Measurements from ENCODE around the gene ASMTL. TPM values are rescaled to one million over a fixed set of nuclear protein-coding genes. Genes with fewer than 3 reads are reported as not detected.

Gene ASMTL
- total and polyA plus RNA-seq, 8 donors, result 11.2 to 25.9 (median 16.3) TPM

DNA sequence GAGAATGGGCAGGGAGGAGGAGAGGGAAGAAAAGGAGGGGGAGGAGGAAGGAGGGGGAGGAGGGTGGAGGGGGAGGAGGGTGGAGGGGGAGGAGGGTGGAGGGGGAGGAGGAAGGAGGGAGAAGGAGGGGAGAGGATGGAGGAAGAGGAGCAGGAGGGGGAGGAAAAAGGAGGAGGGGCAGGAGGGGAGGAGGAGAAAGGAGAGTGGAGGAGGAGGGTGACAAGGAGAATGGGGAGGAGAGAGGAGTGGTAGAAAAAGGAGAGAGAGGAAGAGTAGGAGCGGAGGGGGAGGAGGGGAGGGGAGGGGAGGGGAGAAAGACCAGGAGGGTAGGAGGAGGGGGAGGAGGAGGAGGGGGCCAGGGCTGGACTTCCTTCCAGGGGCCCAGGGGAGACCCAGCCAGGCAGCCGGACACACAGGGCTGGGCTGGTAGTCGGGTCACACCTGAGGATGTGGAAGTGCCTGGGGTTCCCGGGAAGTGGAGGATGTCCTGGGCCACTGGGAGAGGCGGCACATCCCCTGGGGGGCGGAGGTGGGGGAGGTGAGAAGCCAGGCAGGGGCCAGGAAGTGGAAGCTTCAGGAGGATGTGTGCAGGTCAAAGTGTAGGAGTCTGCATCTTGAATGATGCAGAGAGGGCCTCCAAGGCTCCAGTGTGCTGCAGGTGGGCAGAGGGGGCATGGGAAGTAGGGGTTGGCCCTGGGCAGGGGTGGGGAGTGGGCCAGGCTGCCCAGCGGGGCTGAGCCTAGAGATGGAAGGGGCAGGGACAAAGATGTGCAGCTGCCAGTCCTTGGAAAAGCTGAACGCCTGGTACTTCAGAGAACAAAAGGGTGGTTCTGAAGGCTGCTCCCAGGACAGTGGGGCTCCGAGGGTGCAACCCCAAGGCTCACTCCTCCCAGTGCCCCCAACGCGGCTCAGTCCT, 97.3 kb downstream of the ASMTL start:
- no peak overlapping the region for H3K27ac ChIP-seq

DNA sequence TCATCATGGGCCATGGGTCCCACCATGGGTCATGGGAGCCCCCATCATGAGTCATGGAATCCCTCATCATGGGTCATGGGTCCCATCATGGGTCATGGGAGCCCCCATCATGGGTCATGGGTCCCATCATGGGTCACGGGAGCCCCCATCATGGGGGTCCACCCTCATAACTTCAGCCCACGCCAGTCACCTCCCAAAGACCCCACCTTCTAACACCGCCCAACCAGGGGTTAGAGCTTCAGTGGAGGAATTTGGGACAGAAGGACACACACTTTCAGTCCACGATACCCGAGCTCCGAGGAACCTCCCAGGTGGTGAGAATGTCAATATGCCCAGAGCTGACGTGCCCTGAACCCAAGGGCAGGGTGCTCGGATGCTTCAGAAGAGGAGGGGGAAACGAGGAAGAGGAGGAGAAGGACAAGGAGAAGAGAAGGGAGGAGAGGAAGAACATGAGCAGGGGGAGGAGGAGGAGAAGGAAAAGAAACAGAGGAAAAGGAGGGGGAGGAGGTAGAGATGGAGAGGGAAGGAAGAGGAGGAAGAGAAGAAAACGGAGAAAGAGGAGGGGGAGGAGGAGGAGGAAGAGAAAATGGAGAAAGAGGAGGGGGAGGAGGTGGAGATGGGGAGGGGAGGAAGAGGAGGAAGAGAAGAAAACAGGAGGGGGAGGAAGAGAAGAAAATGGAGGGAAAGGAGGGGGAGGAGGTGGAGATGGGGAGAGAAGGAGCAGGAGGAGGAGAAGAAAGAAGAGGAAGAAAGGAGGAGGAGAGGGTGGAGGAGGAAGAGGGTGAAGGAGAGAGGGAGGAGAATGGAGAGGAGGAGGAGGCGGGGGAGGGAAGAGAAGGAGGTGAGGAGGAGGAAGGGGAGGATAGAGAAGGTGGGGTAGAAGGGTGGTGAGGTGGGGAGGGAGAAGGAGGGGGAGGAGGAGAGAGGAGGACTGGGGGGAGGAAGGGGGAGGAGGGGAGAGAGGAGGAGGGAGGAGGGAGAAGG, 98.4 kb downstream of the ASMTL start:
- Histone ChIP-seq H3K27ac (no peak overlapping the region), H3K4me1 (no peaks in the 10 kb centered on the region), H3K4me3 (no peak overlapping the region), H3K9me3 (no peaks in the 10 kb centered on the region), H3K36me3 (peaks cover 0 to 9% (median 4%) of the 10 kb centered on the region in 3 donors), H3K27me3 (no peaks in the 10 kb centered on the region)
- peak in 1 of 4 donors; percentile 19 for ATAC-seq
- peak in 1 of 6 donors; percentile 37 for DNase-seq
- FAIRE-seq, result no peak
- TF ChIP-seq, protein P1, sequence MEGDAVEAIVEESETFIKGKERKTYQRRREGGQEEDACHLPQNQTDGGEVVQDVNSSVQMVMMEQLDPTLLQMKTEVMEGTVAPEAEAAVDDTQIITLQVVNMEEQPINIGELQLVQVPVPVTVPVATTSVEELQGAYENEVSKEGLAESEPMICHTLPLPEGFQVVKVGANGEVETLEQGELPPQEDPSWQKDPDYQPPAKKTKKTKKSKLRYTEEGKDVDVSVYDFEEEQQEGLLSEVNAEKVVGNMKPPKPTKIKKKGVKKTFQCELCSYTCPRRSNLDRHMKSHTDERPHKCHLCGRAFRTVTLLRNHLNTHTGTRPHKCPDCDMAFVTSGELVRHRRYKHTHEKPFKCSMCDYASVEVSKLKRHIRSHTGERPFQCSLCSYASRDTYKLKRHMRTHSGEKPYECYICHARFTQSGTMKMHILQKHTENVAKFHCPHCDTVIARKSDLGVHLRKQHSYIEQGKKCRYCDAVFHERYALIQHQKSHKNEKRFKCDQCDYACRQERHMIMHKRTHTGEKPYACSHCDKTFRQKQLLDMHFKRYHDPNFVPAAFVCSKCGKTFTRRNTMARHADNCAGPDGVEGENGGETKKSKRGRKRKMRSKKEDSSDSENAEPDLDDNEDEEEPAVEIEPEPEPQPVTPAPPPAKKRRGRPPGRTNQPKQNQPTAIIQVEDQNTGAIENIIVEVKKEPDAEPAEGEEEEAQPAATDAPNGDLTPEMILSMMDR (IDR thresholded peaks at IDR 0.05), result no peak
- intact Hi-C loops (cut with DNase I), result no loop called here
- 61 to 78% methylated on average over 11 of the region's 11 CpGs for WGBS, 2 donors

More for the DNA sequence above, 97.3 kb downstream of the ASMTL start:
- ATAC-seq (peak in 1 of 4 donors; percentile 21), FAIRE-seq (no peak), DNase-seq (peak in 1 of 6 donors; percentile 55)
- H3K27me3 ChIP-seq, result no peaks in the 10 kb centered on the region
- H3K36me3 ChIP-seq, result peaks cover 0 to 9% (median 4%) of the 10 kb centered on the region in 3 donors
- no peaks in the 10 kb centered on the region for H3K9me3 ChIP-seq
- 42 to 55% methylated on average over 10 to 11 of the region's 11 CpGs for WGBS, 2 donors
- no peak overlapping the region for H3K4me3 ChIP-seq
- no peaks in the 10 kb centered on the region for H3K4me1 ChIP-seq
- TF ChIP-seq, protein P1 (IDR thresholded peaks at IDR 0.05), result no peak
- intact Hi-C loops (cut with DNase I), result no loop called here

Other genes with a start within 250 kb of the ASMTL start
- gene CRLF2, start 240.3 kb downstream of the ASMTL start, total RNA-seq, result under 1 TPM in 1 of 6 donors, not detected in 5; 0.12 TPM
- gene CRLF2, start 240.3 kb downstream of the ASMTL start, polyA plus RNA-seq, result under 1 TPM in 1 of 2 donors, not detected in 1; 0.07 TPM
- 1 to 10 TPM in 3 of 6 donors, under 1 TPM in 3; 0.28 to 9.8 (median 1.4) TPM for gene CSF2RA, start 184.1 kb downstream of the ASMTL start, total RNA-seq
- gene CSF2RA, start 184.1 kb downstream of the ASMTL start, polyA plus RNA-seq, result 1 to 10 TPM; 1.7 to 1.8 TPM
- 1 to 10 TPM in 4 of 6 donors, under 1 TPM in 2; 0.57 to 3.1 (median 1.5) TPM for gene IL3RA, start 116.1 kb downstream of the ASMTL start, total RNA-seq
- gene IL3RA, start 116.1 kb downstream of the ASMTL start, polyA plus RNA-seq, result 1 to 10 TPM; 5.8 to 7.6 TPM
- 100 to 1,000 TPM; 188 to 398 (median 252) TPM for gene SLC25A6, start 60.8 kb downstream of the ASMTL start, total RNA-seq
- gene SLC25A6, start 60.8 kb downstream of the ASMTL start, polyA plus RNA-seq, result 100 to 1,000 TPM; 208 to 229 TPM
- 1 to 10 TPM in 2 of 6 donors, under 1 TPM in 4; 0.42 to 1.4 (median 0.58) TPM for gene P2RY8, start 84.3 kb upstream of the ASMTL start, total RNA-seq
- under 1 TPM; 0.35 to 0.38 TPM for gene P2RY8, start 84.3 kb upstream of the ASMTL start, polyA plus RNA-seq
- gene AKAP17A, start 138.7 kb upstream of the ASMTL start, total RNA-seq, result 10 to 100 TPM; 20.5 to 36.9 (median 25.3) TPM
- gene AKAP17A, start 138.7 kb upstream of the ASMTL start, polyA plus RNA-seq, result 100 to 1,000 TPM in 1 of 2 donors, 10 to 100 TPM in 1; 85.3 to 106 TPM
- gene ASMT, start 162.2 kb upstream of the ASMTL start, total RNA-seq, result under 1 TPM in 1 of 6 donors, not detected in 5; 0.22 TPM
- gene ASMT, start 162.2 kb upstream of the ASMTL start, polyA plus RNA-seq, result 1 to 10 TPM in 1 of 2 donors, under 1 TPM in 1; 0.38 to 1.2 TPM